Measurements from ENCODE around the gene LMCD1. TPM values are rescaled to one million over a fixed set of nuclear protein-coding genes. Genes with fewer than 3 reads are reported as not detected.

The LMCD1 gene
- total and polyA plus RNA-seq, 2 experiments from 2014 or later: 21.8 to 35.3 TPM

DNA sequence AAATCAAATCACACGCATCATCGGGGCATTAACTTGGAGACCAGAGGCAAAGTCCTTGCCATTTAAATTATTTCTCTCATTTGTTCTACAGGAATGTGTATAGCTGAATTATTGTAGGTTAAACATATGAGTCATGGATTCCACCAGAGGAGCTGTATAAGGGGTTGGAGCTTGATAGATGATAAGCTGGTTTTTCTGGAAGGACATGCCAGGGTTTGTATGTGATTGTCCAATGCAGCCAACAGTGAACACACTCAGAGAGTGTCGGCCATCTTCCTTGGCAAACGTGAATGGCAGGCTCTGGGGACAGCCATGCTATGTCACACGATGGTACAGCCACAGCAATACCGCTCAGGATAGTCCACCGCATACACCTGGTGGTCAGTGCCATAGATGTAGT is 117.9 kb downstream of the LMCD1 start:
- Mint-ChIP-seq H3K27me3 (ENCODE audit: insufficient read depth, low read depth, poor library complexity) (peaks cover 4% of the 10 kb centered on the region), H3K36me3 (ENCODE audit: low read depth) (no peaks in the 10 kb centered on the region; the same call in 2 of the 3 replicates), H3K27ac (no peak overlapping the region), H3K9me3 (peaks cover 3% of the 10 kb centered on the region; the same call in 2 of the 3 replicates), H3K4me1 (peaks cover 12% of the 10 kb centered on the region), H3K4me3 (no peak overlapping the region)
- H2AFZ ChIP-seq: no peak overlapping the region
- no peaks in the 10 kb centered on the region for H3K9me2 ChIP-seq (ENCODE audit: insufficient read depth)
- no peak overlapping the region for H3K4me2 ChIP-seq
- H3K79me2 ChIP-seq (replicated peaks; ENCODE audit: insufficient read depth): no peaks in the 10 kb centered on the region
- no peaks in the 10 kb centered on the region for H3K27me3 ChIP-seq (ENCODE audit: insufficient read depth)
- H4K20me1 ChIP-seq (replicated peaks; ENCODE audit: insufficient read depth): no peaks in the 10 kb centered on the region
- H3K27ac ChIP-seq (ENCODE audit: low read depth): no peak overlapping the region
- H3F3A ChIP-seq (replicated peaks; ENCODE audit: low read depth): no peaks in the 10 kb centered on the region
- ATAC-seq (no peak), DNase-seq (ENCODE audit: low spot score) (no peak)
- H3K4me1 ChIP-seq (ENCODE audit: insufficient read depth): no peaks in the 10 kb centered on the region
- TF ChIP-seq NANOG (IDR thresholded peaks at IDR 0.05; ENCODE audit: borderline replicate concordance) (no peak), POLR2AphosphoS5 (IDR thresholded peaks at IDR 0.05; ENCODE audit: low read depth) (no peak), EZH2phosphoT487 (IDR thresholded peaks at IDR 0.05; ENCODE audit: unreplicated experiment) (no peak), CREB1 (CRISPR knock-in tag; IDR thresholded peaks at IDR 0.05; ENCODE audit: low read depth) (no peak), ZNF114 (CRISPR knock-in tag; IDR thresholded peaks at IDR 0.05) (no peak), ZNF331 (CRISPR knock-in tag; IDR thresholded peaks at IDR 0.05; ENCODE audit: low read depth) (no peak), STAT1 (IDR thresholded peaks at IDR 0.05; ENCODE audit: unreplicated experiment) (no peak), JUNB (IDR thresholded peaks at IDR 0.05; ENCODE audit: unreplicated experiment) (no peak), EZH2 (IDR thresholded peaks at IDR 0.05; ENCODE audit: low read depth, unreplicated experiment) (no peak)
- TF ChIP-seq, protein P1, sequence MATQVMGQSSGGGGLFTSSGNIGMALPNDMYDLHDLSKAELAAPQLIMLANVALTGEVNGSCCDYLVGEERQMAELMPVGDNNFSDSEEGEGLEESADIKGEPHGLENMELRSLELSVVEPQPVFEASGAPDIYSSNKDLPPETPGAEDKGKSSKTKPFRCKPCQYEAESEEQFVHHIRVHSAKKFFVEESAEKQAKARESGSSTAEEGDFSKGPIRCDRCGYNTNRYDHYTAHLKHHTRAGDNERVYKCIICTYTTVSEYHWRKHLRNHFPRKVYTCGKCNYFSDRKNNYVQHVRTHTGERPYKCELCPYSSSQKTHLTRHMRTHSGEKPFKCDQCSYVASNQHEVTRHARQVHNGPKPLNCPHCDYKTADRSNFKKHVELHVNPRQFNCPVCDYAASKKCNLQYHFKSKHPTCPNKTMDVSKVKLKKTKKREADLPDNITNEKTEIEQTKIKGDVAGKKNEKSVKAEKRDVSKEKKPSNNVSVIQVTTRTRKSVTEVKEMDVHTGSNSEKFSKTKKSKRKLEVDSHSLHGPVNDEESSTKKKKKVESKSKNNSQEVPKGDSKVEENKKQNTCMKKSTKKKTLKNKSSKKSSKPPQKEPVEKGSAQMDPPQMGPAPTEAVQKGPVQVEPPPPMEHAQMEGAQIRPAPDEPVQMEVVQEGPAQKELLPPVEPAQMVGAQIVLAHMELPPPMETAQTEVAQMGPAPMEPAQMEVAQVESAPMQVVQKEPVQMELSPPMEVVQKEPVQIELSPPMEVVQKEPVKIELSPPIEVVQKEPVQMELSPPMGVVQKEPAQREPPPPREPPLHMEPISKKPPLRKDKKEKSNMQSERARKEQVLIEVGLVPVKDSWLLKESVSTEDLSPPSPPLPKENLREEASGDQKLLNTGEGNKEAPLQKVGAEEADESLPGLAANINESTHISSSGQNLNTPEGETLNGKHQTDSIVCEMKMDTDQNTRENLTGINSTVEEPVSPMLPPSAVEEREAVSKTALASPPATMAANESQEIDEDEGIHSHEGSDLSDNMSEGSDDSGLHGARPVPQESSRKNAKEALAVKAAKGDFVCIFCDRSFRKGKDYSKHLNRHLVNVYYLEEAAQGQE (IDR thresholded peaks at IDR 0.05; ENCODE audit: unreplicated experiment): no peak
- TF ChIP-seq, protein P2, sequence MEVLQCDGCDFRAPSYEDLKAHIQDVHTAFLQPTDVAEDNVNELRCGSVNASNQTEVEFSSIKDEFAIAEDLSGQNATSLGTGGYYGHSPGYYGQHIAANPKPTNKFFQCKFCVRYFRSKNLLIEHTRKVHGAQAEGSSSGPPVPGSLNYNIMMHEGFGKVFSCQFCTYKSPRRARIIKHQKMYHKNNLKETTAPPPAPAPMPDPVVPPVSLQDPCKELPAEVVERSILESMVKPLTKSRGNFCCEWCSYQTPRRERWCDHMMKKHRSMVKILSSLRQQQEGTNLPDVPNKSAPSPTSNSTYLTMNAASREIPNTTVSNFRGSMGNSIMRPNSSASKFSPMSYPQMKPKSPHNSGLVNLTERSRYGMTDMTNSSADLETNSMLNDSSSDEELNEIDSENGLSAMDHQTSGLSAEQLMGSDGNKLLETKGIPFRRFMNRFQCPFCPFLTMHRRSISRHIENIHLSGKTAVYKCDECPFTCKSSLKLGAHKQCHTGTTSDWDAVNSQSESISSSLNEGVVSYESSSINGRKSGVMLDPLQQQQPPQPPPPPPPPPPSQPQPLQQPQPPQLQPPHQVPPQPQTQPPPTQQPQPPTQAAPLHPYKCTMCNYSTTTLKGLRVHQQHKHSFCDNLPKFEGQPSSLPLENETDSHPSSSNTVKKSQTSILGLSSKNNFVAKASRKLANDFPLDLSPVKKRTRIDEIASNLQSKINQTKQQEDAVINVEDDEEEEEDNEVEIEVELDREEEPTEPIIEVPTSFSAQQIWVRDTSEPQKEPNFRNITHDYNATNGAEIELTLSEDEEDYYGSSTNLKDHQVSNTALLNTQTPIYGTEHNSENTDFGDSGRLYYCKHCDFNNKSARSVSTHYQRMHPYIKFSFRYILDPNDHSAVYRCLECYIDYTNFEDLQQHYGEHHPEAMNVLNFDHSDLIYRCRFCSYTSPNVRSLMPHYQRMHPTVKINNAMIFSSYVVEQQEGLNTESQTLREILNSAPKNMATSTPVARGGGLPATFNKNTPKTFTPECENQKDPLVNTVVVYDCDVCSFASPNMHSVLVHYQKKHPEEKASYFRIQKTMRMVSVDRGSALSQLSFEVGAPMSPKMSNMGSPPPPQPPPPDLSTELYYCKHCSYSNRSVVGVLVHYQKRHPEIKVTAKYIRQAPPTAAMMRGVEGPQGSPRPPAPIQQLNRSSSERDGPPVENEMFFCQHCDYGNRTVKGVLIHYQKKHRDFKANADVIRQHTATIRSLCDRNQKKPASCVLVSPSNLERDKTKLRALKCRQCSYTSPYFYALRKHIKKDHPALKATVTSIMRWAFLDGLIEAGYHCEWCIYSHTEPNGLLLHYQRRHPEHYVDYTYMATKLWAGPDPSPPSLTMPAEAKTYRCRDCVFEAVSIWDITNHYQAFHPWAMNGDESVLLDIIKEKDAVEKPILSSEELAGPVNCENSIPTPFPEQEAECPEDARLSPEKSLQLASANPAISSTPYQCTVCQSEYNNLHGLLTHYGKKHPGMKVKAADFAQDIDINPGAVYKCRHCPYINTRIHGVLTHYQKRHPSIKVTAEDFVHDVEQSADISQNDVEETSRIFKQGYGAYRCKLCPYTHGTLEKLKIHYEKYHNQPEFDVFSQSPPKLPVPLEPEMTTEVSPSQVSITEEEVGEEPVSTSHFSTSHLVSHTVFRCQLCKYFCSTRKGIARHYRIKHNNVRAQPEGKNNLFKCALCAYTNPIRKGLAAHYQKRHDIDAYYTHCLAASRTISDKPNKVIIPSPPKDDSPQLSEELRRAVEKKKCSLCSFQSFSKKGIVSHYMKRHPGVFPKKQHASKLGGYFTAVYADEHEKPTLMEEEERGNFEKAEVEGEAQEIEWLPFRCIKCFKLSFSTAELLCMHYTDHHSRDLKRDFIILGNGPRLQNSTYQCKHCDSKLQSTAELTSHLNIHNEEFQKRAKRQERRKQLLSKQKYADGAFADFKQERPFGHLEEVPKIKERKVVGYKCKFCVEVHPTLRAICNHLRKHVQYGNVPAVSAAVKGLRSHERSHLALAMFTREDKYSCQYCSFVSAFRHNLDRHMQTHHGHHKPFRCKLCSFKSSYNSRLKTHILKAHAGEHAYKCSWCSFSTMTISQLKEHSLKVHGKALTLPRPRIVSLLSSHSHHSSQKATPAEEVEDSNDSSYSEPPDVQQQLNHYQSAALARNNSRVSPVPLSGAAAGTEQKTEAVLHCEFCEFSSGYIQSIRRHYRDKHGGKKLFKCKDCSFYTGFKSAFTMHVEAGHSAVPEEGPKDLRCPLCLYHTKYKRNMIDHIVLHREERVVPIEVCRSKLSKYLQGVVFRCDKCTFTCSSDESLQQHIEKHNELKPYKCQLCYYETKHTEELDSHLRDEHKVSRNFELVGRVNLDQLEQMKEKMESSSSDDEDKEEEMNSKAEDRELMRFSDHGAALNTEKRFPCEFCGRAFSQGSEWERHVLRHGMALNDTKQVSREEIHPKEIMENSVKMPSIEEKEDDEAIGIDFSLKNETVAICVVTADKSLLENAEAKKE (CRISPR knock-in tag; IDR thresholded peaks at IDR 0.05): no peak
- TF ChIP-seq, protein P3, sequence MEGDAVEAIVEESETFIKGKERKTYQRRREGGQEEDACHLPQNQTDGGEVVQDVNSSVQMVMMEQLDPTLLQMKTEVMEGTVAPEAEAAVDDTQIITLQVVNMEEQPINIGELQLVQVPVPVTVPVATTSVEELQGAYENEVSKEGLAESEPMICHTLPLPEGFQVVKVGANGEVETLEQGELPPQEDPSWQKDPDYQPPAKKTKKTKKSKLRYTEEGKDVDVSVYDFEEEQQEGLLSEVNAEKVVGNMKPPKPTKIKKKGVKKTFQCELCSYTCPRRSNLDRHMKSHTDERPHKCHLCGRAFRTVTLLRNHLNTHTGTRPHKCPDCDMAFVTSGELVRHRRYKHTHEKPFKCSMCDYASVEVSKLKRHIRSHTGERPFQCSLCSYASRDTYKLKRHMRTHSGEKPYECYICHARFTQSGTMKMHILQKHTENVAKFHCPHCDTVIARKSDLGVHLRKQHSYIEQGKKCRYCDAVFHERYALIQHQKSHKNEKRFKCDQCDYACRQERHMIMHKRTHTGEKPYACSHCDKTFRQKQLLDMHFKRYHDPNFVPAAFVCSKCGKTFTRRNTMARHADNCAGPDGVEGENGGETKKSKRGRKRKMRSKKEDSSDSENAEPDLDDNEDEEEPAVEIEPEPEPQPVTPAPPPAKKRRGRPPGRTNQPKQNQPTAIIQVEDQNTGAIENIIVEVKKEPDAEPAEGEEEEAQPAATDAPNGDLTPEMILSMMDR (conservative IDR thresholded peaks at IDR 0.05; ENCODE audit: low read depth in 2 of 2): no peak
- TF ChIP-seq, protein P4, sequence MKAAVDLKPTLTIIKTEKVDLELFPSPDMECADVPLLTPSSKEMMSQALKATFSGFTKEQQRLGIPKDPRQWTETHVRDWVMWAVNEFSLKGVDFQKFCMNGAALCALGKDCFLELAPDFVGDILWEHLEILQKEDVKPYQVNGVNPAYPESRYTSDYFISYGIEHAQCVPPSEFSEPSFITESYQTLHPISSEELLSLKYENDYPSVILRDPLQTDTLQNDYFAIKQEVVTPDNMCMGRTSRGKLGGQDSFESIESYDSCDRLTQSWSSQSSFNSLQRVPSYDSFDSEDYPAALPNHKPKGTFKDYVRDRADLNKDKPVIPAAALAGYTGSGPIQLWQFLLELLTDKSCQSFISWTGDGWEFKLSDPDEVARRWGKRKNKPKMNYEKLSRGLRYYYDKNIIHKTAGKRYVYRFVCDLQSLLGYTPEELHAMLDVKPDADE (IDR thresholded peaks at IDR 0.05): no peak
- H3K4me3 ChIP-seq: no peak overlapping the region
- H3K36me3 ChIP-seq (ENCODE audit: insufficient read depth): no peaks in the 10 kb centered on the region

Measured in GM23338 (cell line).